Mesendoderm (in vitro differentiated cells): ENCODE measurements around the gene PPM1N.

Experiments
- DNase-seq: peaks from one replicate; pipeline ENCODE4 v3.0.0; 2013
- H2AK5ac ChIP-seq: 2 replicates; pipeline ENCODE4 v1.6.1; 2013; ENCODE audit warnings: low read length, inconsistent platforms
- H2BK120ac ChIP-seq: 2 replicates; pipeline ENCODE4 v1.6.1; 2013; ENCODE audit warnings: low read depth, mild to moderate bottlenecking, low read length, moderate library complexity, mixed read lengths
- H2BK15ac ChIP-seq: replicated peaks from 2 replicates; pipeline ENCODE4 v1.6.1; 2013; ENCODE audit warnings: low read depth, mild to moderate bottlenecking, moderate library complexity
- H2BK5ac ChIP-seq: 2 replicates; pipeline ENCODE4 v1.6.1; 2013; ENCODE audit warnings: low read length, inconsistent platforms
- H3K18ac ChIP-seq: 2 replicates; pipeline ENCODE4 v1.6.1; 2013; ENCODE audit warnings: mild to moderate bottlenecking, low read length, mixed read lengths
- H3K23ac ChIP-seq: one replicate; pipeline ENCODE4 v1.6.1; 2013; ENCODE audit warnings: low read length
- H3K27ac ChIP-seq: 2 replicates; pipeline ENCODE4 v1.5.1; 2013; ENCODE audit warnings: low read depth, mild to moderate bottlenecking, inconsistent platforms, low read length, moderate library complexity
- H3K27me3 ChIP-seq: 2 replicates; pipeline ENCODE4 v1.6.1; 2013; ENCODE audit warnings: low read length, control low read depth, mild to moderate bottlenecking, inconsistent platforms; ENCODE audit not compliant: insufficient read depth, poor library complexity
- H3K36me3 ChIP-seq: 2 replicates; pipeline ENCODE4 v1.6.1; 2013; ENCODE audit warnings: low read length, inconsistent platforms; ENCODE audit not compliant: control insufficient read depth, insufficient read depth
- H3K4ac ChIP-seq: one replicate; pipeline ENCODE4 v1.6.1; 2013; ENCODE audit warnings: low read depth, mild to moderate bottlenecking, low read length, moderate library complexity
- H3K4me1 ChIP-seq: 2 replicates; pipeline ENCODE4 v1.6.1; 2013; ENCODE audit warnings: low read depth, low read length, inconsistent platforms; ENCODE audit not compliant: control insufficient read depth
- H3K4me2 ChIP-seq: 2 replicates; pipeline ENCODE4 v1.6.1; 2013; ENCODE audit warnings: low read length
- H3K4me3 ChIP-seq: 2 replicates; pipeline ENCODE4 v1.5.1; 2013; ENCODE audit warnings: mild to moderate bottlenecking, low read length
- H3K56ac ChIP-seq: one replicate; pipeline ENCODE4 v1.6.1; 2013; ENCODE audit warnings: low read length
- H3K79me1 ChIP-seq: 2 replicates; pipeline ENCODE4 v1.6.1; 2013; ENCODE audit warnings: low read length, inconsistent platforms
- H3K79me2 ChIP-seq: 2 replicates; pipeline ENCODE4 v1.6.1; 2013; ENCODE audit warnings: mild to moderate bottlenecking, low read length; ENCODE audit not compliant: control insufficient read depth, insufficient read depth
- H3K9ac ChIP-seq: 2 replicates; pipeline ENCODE4 v1.6.1; 2013; ENCODE audit warnings: low read length, inconsistent platforms
- H4K5ac ChIP-seq: one replicate; pipeline ENCODE4 v1.6.1; 2013; ENCODE audit warnings: low read length
- H4K8ac ChIP-seq: one replicate; pipeline ENCODE4 v1.6.1; 2013; ENCODE audit warnings: low read depth, mild to moderate bottlenecking, control low read depth, low read length, moderate library complexity
- WGBS: extraction: QIAGEN DNeasy Blood & Tissue Kit; methylation state at CpG from one replicate; pipeline ENCODE4 v1.1.7; 2013; ENCODE audit warnings: low lambda C conversion rate, missing lambda C conversion rate; ENCODE audit not compliant: insufficient coverage; ENCODE audit errors: extremely low coverage; 5-methylcytosine and 5-hydroxymethylcytosine counted together

Gene PPM1N

DNA sequence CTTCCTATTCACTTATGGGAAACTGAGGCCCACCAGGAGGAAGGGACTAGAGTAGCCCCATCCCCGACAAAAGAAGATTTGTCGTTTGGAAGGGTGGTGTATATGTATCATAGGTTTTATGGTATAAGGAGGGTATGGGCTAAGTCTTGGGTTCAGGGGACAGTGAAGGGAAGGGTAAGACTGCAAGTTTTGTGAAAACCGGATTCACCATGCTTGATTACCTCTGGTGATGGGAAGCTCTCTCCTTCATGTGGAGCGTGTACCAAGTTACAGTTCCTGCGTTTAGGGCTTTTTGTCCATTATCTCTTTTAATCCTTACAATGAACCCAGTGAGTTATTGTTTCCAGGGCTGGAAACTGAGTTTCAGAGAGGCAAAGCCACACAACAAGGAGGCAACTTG lies 12.8 kb downstream of the PPM1N start:
- no peak overlapping the region for H3K4me2 ChIP-seq
- peaks cover 77% of the 10 kb centered on the region for H3K79me2 ChIP-seq
- no peak overlapping the region for H4K5ac ChIP-seq
- H4K8ac ChIP-seq: no peak overlapping the region
- no peak overlapping the region for H2BK5ac ChIP-seq
- no peaks in the 10 kb centered on the region for H3K36me3 ChIP-seq
- H3K4me3 ChIP-seq: no peak overlapping the region
- H2BK15ac ChIP-seq: no peak overlapping the region
- no peak overlapping the region for H2AK5ac ChIP-seq
- H3K4ac ChIP-seq: no peak overlapping the region
- no peak overlapping the region for H2BK120ac ChIP-seq
- H3K56ac ChIP-seq: no peak overlapping the region
- no peak overlapping the region for H3K18ac ChIP-seq
- no peak for DNase-seq
- H3K79me1 ChIP-seq: peaks cover 19% of the 10 kb centered on the region
- H3K9ac ChIP-seq: no peak overlapping the region
- H3K23ac ChIP-seq: no peak overlapping the region
- no peak overlapping the region for H3K27ac ChIP-seq
- no CpG with 5 or more reads among the region's 5 CpGs for WGBS
- H3K4me1 ChIP-seq: peaks cover 2% of the 10 kb centered on the region
- H3K27me3 ChIP-seq: no peaks in the 10 kb centered on the region

DNA sequence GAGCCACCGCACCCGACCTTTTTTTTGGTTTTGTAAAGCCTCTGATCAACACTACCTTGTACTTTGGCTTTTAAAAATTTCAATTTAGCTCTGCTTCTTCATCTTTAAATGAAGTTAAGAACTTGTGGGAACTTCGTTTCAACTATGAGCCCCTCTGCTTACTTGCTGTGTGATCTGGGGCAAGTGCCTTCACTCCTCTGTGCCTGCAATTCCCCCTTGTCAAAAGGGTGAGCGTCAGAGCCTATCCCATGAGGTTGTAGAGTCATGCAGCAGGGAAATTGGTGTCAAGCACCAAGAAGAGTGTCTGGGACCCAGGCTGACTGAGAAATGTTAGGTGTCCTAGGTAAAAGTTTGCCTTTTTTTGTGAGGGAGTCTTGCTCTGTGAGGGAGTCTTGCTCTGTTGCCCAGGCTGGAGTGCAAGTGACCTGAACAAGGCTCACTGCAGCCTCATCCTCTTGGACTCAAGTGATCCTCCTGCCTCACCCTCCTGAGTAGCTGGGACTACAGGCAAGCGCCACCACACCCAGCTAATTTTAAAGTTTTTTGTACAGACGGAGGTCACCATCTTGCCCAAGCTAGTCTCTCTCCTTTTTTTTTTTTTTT lies 14.7 kb downstream of the PPM1N start:
- no peak overlapping the region for H3K4me2 ChIP-seq
- peaks cover 2% of the 10 kb centered on the region for H3K4me1 ChIP-seq
- no peak overlapping the region for H4K5ac ChIP-seq
- peaks cover 25% of the 10 kb centered on the region for H3K79me1 ChIP-seq
- no peak overlapping the region for H3K9ac ChIP-seq
- H3K27ac ChIP-seq: no peak overlapping the region
- no peak overlapping the region for H3K4ac ChIP-seq
- no peak overlapping the region for H3K4me3 ChIP-seq
- no peak overlapping the region for H3K18ac ChIP-seq
- H3K23ac ChIP-seq: no peak overlapping the region
- H3K79me2 ChIP-seq: peaks cover 74% of the 10 kb centered on the region
- H2BK15ac ChIP-seq: no peak overlapping the region
- no peak overlapping the region for H2BK5ac ChIP-seq
- peaks cover under 1% of the 10 kb centered on the region for H3K36me3 ChIP-seq
- no CpG with 5 or more reads among the region's 6 CpGs for WGBS
- DNase-seq: no peak
- H3K27me3 ChIP-seq: no peaks in the 10 kb centered on the region
- no peak overlapping the region for H4K8ac ChIP-seq
- no peak overlapping the region for H2AK5ac ChIP-seq
- no peak overlapping the region for H3K56ac ChIP-seq
- no peak overlapping the region for H2BK120ac ChIP-seq

DNA sequence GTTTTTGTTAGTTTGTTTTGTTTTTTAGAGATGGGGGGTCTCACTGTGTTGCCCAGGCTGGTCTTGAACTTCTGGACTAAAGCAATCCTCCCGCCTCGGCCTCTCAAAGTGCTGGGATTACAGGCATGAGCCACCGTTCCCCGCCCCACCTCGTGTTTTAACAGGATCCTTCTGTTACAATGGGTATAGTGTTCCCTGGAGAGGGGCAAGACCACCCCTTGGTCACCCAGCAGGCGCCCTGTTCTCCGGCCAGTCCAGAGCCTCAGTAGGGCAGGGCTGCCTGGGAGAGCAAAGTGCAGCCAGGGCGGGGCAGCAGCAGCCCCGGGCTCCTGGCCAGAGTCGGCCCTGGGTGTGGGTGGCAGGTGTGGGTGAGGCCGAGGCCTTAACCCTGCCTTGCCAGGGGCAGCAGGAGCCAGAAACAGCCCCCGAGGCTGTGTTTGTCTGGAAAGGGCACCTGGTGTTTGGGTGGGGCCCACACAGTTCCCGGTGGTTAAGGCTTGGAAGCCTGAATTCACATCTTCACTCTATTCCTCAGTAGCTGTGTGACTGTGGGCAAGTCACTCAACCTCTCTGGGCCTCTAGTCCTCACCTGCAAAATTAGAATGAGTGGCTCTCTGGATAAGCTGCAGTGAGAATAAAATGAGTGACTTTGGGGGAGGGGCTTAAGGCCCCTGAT lies 16.3 kb downstream of the PPM1N start:
- Histone ChIP-seq H3K79me2 (peaks cover 62% of the 10 kb centered on the region), H3K4ac (no peak overlapping the region), H3K79me1 (peaks cover 23% of the 10 kb centered on the region), H3K18ac (no peak overlapping the region), H2BK15ac (no peak overlapping the region), H3K9ac (no peak overlapping the region), H3K4me2 (no peak overlapping the region), H3K36me3 (peaks cover 7% of the 10 kb centered on the region), H4K8ac (no peak overlapping the region), H2BK120ac (no peak overlapping the region), H2BK5ac (no peak overlapping the region), H3K27me3 (no peaks in the 10 kb centered on the region), H3K4me1 (peaks cover 2% of the 10 kb centered on the region), H3K56ac (no peak overlapping the region), H3K23ac (no peak overlapping the region), H3K4me3 (no peak overlapping the region), H2AK5ac (no peak overlapping the region), H3K27ac (no peak overlapping the region), H4K5ac (no peak overlapping the region)
- WGBS: no CpG with 5 or more reads among the region's 13 CpGs
- DNase-seq: no peak

DNA sequence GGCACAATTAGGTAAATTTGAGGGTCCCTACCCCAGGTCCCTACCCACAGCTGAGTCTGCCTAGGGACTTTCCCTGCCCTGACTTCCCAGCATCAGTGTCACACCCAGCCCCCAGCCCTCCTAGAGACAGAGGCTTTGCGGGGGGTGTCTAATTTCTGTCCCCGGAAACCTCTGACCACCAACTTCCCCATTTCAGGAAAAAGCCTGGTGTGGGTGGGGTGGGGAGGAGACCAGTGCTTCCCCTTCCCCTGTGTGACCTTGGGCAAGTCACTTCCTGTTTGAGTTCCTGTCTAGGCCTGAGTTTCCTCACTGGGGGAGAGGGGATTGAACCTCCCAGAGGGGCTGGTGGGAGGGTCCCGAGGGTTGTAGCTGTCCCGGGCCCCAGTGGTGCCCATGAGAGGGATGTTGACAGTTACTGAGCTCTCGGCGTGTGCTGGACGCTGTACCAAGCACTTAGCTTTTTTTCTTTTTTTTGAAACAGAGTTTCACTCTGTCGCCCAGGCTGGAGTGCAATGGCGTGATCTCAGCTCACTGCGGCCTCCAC lies 16.9 kb downstream of the PPM1N start:
- no peak overlapping the region for H2BK15ac ChIP-seq
- no peaks in the 10 kb centered on the region for H3K4me1 ChIP-seq
- H3K27ac ChIP-seq: no peak overlapping the region
- H3K79me1 ChIP-seq: peaks cover 23% of the 10 kb centered on the region
- H3K23ac ChIP-seq: no peak overlapping the region
- no peak overlapping the region for H2BK5ac ChIP-seq
- no peak overlapping the region for H3K56ac ChIP-seq
- H2AK5ac ChIP-seq: no peak overlapping the region
- WGBS: no CpG with 5 or more reads among the region's 10 CpGs
- H3K4me2 ChIP-seq: no peak overlapping the region
- no peak overlapping the region for H3K18ac ChIP-seq
- H3K79me2 ChIP-seq: peaks cover 55% of the 10 kb centered on the region
- no peak overlapping the region for H4K5ac ChIP-seq
- no peak overlapping the region for H3K4ac ChIP-seq
- H4K8ac ChIP-seq: no peak overlapping the region
- H3K36me3 ChIP-seq: peaks cover 8% of the 10 kb centered on the region
- H3K27me3 ChIP-seq: no peaks in the 10 kb centered on the region
- DNase-seq: no peak
- H3K9ac ChIP-seq: no peak overlapping the region
- H2BK120ac ChIP-seq: no peak overlapping the region
- no peak overlapping the region for H3K4me3 ChIP-seq

DNA sequence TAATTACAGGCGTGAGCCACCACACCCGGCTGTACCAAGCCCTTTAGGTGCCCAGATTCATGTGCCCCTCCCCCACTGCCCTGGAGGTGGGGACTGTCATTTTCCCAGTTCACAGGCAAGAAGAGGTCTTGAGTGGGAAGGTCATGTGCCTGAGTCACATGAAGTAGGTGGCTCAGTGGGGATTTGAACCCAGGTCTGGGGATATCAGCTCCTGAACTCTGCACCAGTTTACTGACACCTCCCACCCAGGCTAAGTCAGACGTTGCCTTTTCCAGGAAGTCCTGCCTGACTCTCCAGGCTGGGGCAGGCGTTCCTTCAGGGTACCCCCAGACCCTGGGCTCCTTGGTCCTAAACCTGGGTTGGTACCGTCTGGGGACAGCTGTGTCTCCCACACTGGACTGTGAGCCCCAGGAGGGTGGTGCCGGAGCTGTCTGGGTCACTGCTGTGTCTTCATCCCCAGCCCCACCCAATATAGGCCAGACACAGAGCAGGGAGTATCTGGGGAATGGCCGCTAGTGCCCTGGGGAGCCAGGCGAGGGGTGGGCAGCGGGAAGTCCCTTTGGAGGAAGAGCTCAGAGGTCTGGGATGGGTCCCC lies 17.7 kb downstream of the PPM1N start:
- Histone ChIP-seq H2BK120ac (no peak overlapping the region), H3K4me1 (no peaks in the 10 kb centered on the region), H3K27me3 (no peaks in the 10 kb centered on the region), H2BK5ac (no peak overlapping the region), H3K36me3 (peaks cover 10% of the 10 kb centered on the region), H3K4me2 (no peak overlapping the region), H3K9ac (no peak overlapping the region), H3K56ac (no peak overlapping the region), H3K23ac (no peak overlapping the region), H2AK5ac (no peak overlapping the region), H3K79me2 (peaks cover 48% of the 10 kb centered on the region), H3K79me1 (peaks cover 24% of the 10 kb centered on the region), H4K5ac (no peak overlapping the region), H3K18ac (no peak overlapping the region), H3K4me3 (no peak overlapping the region), H4K8ac (no peak overlapping the region), H3K27ac (no peak overlapping the region), H3K4ac (no peak overlapping the region), H2BK15ac (no peak overlapping the region)
- WGBS: no CpG with 5 or more reads among the region's 9 CpGs
- no peak for DNase-seq
